ENCODE data around the gene COL25A1. TPM values are rescaled to one million over a fixed set of nuclear protein-coding genes. Genes with fewer than 3 reads are reported as not detected.

Gene COL25A1
- total and polyA plus RNA-seq, 2 experiments from 2014 or later = 0.28 to 1.9 TPM

DNA sequence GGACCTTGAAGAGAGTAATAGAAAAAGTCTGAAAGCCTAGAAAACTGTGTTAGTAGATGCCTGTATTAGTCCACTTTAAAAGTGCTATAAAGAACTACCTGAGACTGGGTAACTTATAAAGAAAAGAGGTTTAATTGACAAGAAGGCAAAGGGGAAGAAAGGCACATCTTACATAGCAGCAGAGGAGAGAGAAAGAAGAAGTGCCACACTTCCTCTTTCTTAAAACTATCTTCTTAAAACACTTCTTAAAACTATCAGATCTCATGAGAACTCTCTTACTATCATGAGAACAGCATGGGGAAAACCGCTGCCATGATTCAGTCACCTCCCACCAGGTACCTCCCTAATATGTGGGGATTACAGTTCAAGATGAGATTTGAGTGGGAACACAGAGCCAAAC, 18.8 kb upstream of the COL25A1 start:
- no peaks in the 10 kb centered on the region for H3K27me3 ChIP-seq
- no peaks in the 10 kb centered on the region for H3K79me2 ChIP-seq
- no peaks in the 10 kb centered on the region for H4K20me1 ChIP-seq (ENCODE audit: insufficient read depth, poor library complexity, severe bottlenecking)
- no peak overlapping the region for H2AFZ ChIP-seq
- no peaks in the 10 kb centered on the region for H3K4me1 ChIP-seq (ENCODE audit: insufficient read depth)
- no peaks in the 10 kb centered on the region for H3K36me3 ChIP-seq (replicated peaks; ENCODE audit: insufficient read depth, low read depth)
- no peaks in the 10 kb centered on the region for H3K9me3 ChIP-seq (ENCODE audit: low read depth)
- 92% methylated on average over 1 of the region's 1 CpG for WGBS (ENCODE audit: low lambda C conversion rate, missing lambda C conversion rate)
- H3K27ac ChIP-seq = no peak overlapping the region
- H3K4me3 ChIP-seq = no peak overlapping the region
- TF ChIP-seq EZH2 (IDR thresholded peaks at IDR 0.05; ENCODE audit: borderline replicate concordance) (no peak), EZH2phosphoT487 (IDR thresholded peaks at IDR 0.05; ENCODE audit: low read depth, severe bottlenecking, unreplicated experiment) (no peak), CTCF (IDR thresholded peaks at IDR 0.05; ENCODE audit: poor library complexity) (no peak)
- no peaks in the 10 kb centered on the region for H3K9me2 ChIP-seq (replicated peaks; ENCODE audit: insufficient read depth)
- DNase-seq (ENCODE audit: low spot score) = no peak
- H3K4me2 ChIP-seq = no peak overlapping the region

GRCh38 chr4:109319684-109320083, 17.2 kb upstream of the COL25A1 start:
- H3K27ac ChIP-seq = no peak overlapping the region
- H3K9me3 ChIP-seq (ENCODE audit: low read depth) = no peaks in the 10 kb centered on the region
- no peaks in the 10 kb centered on the region for H3K9me2 ChIP-seq (replicated peaks; ENCODE audit: insufficient read depth)
- no peaks in the 10 kb centered on the region for H3K4me1 ChIP-seq (ENCODE audit: insufficient read depth)
- no peak overlapping the region for H3K4me3 ChIP-seq
- H3K4me2 ChIP-seq = no peak overlapping the region
- no peaks in the 10 kb centered on the region for H3K79me2 ChIP-seq
- no peak overlapping the region for H2AFZ ChIP-seq
- H4K20me1 ChIP-seq (ENCODE audit: insufficient read depth, poor library complexity, severe bottlenecking) = no peaks in the 10 kb centered on the region
- no peak for DNase-seq (ENCODE audit: low spot score)
- H3K27me3 ChIP-seq = no peaks in the 10 kb centered on the region
- TF ChIP-seq EZH2 (IDR thresholded peaks at IDR 0.05; ENCODE audit: borderline replicate concordance) (no peak), CTCF (IDR thresholded peaks at IDR 0.05; ENCODE audit: poor library complexity) (no peak), EZH2phosphoT487 (IDR thresholded peaks at IDR 0.05; ENCODE audit: low read depth, severe bottlenecking, unreplicated experiment) (no peak)
- H3K36me3 ChIP-seq (replicated peaks; ENCODE audit: insufficient read depth, low read depth) = no peaks in the 10 kb centered on the region
- WGBS (ENCODE audit: low lambda C conversion rate, missing lambda C conversion rate) = 84% methylated on average over 2 of the region's 2 CpGs

- Histone ChIP-seq H3K79me2 (no peaks in the 10 kb centered on the region), H3K4me1 (ENCODE audit: insufficient read depth) (no peaks in the 10 kb centered on the region), H3K9me3 (ENCODE audit: low read depth) (no peaks in the 10 kb centered on the region), H3K4me3 (no peak overlapping the region), H3K27ac (no peak overlapping the region), H3K9me2 (replicated peaks; ENCODE audit: insufficient read depth) (no peaks in the 10 kb centered on the region), H3K27me3 (no peaks in the 10 kb centered on the region), H2AFZ (no peak overlapping the region), H4K20me1 (ENCODE audit: insufficient read depth, poor library complexity, severe bottlenecking) (no peaks in the 10 kb centered on the region), H3K36me3 (replicated peaks; ENCODE audit: insufficient read depth, low read depth) (no peaks in the 10 kb centered on the region), H3K4me2 (no peak overlapping the region)
- DNase-seq (ENCODE audit: low spot score) = no peak
- 90% methylated on average over 2 of the region's 2 CpGs for WGBS (ENCODE audit: low lambda C conversion rate, missing lambda C conversion rate)
- TF ChIP-seq EZH2phosphoT487 (IDR thresholded peaks at IDR 0.05; ENCODE audit: low read depth, severe bottlenecking, unreplicated experiment) (no peak), EZH2 (IDR thresholded peaks at IDR 0.05; ENCODE audit: borderline replicate concordance) (no peak), CTCF (IDR thresholded peaks at IDR 0.05; ENCODE audit: poor library complexity) (no peak)
Measured at GRCh38 chr4:109319156-109319555, 16.7 kb upstream of the COL25A1 start.

GRCh38 chr4:109315818-109316217, 13.4 kb upstream of the COL25A1 start:
- Histone ChIP-seq H3K9me3 (ENCODE audit: low read depth) (no peaks in the 10 kb centered on the region), H3K36me3 (replicated peaks; ENCODE audit: insufficient read depth, low read depth) (no peaks in the 10 kb centered on the region), H3K4me1 (ENCODE audit: insufficient read depth) (no peaks in the 10 kb centered on the region), H3K9me2 (replicated peaks; ENCODE audit: insufficient read depth) (no peaks in the 10 kb centered on the region), H3K4me3 (no peak overlapping the region), H3K27ac (no peak overlapping the region), H3K4me2 (no peak overlapping the region), H3K79me2 (no peaks in the 10 kb centered on the region), H3K27me3 (no peaks in the 10 kb centered on the region), H4K20me1 (ENCODE audit: insufficient read depth, poor library complexity, severe bottlenecking) (no peaks in the 10 kb centered on the region), H2AFZ (no peak overlapping the region)
- no peak for DNase-seq (ENCODE audit: low spot score)
- no peak for TF ChIP-seq EZH2phosphoT487 (IDR thresholded peaks at IDR 0.05; ENCODE audit: low read depth, severe bottlenecking, unreplicated experiment)
- no peak for TF ChIP-seq EZH2 (IDR thresholded peaks at IDR 0.05; ENCODE audit: borderline replicate concordance)
- TF ChIP-seq CTCF (IDR thresholded peaks at IDR 0.05; ENCODE audit: poor library complexity) = no peak
- WGBS (ENCODE audit: low lambda C conversion rate, missing lambda C conversion rate) = 94% methylated on average over 2 of the region's 2 CpGs

All from hepatocyte (in vitro differentiated cells).